NCI-H2171 (cell line): ENCODE results near the gene NHS.
"Not testable (repeated sequence)": the region's sequence is repeated elsewhere in the genome, so short reads cannot be mapped to it uniquely, and the experiment has no call there.

Experiments used
- DNase-seq: peaks from one replicate; lab custom pipeline; 2025; lab: John Stamatoyannopoulos, UW

Gene NHS

GRCh38 chrX:17405225-17405969 lies 30.4 kb downstream of the NHS start:
- DNase-seq = no peak

GRCh38 chrX:17409566-17410290 lies 34.7 kb downstream of the NHS start:
- DNase-seq = no peak

GRCh38 chrX:17410651-17411050 lies 35.7 kb downstream of the NHS start:
- DNase-seq = no peak

- DNase-seq = no peak
These were observed 36.2 kb downstream of the NHS start for GRCh38 chrX:17411205-17411604.

GRCh38 chrX:17412692-17413091 lies 37.7 kb downstream of the NHS start:
- no peak for DNase-seq

GRCh38 chrX:17413228-17413627 lies 38.2 kb downstream of the NHS start:
- no peak for DNase-seq

GRCh38 chrX:17414027-17414658 lies 39.1 kb downstream of the NHS start:
- DNase-seq = no peak

GRCh38 chrX:17414839-17415238 lies 39.8 kb downstream of the NHS start:
- no peak for DNase-seq

- no peak for DNase-seq
These were observed 40.3 kb downstream of the NHS start for GRCh38 chrX:17415242-17415810.

- no peak for DNase-seq
These were observed 42.4 kb downstream of the NHS start for GRCh38 chrX:17417372-17417771.

GRCh38 chrX:17425136-17425535 lies 50.1 kb downstream of the NHS start:
- no peak for DNase-seq

GRCh38 chrX:17425551-17425950 lies 50.6 kb downstream of the NHS start:
- DNase-seq = no peak

- DNase-seq = no peak
These were observed 56.2 kb downstream of the NHS start for GRCh38 chrX:17431171-17431570.

- DNase-seq = no peak
These were observed 57.2 kb downstream of the NHS start for GRCh38 chrX:17432158-17432557.

GRCh38 chrX:17433965-17434364 lies 59.0 kb downstream of the NHS start:
- no peak for DNase-seq

GRCh38 chrX:17435476-17435875 lies 60.5 kb downstream of the NHS start:
- DNase-seq = no peak

- no peak for DNase-seq
These were observed 63.2 kb downstream of the NHS start for GRCh38 chrX:17438221-17438620.

GRCh38 chrX:17440258-17440657 lies 65.3 kb downstream of the NHS start:
- DNase-seq = no peak

- DNase-seq = no peak
These were observed 65.8 kb downstream of the NHS start for GRCh38 chrX:17440836-17441235.

GRCh38 chrX:17441965-17442364 lies 67.0 kb downstream of the NHS start:
- no peak for DNase-seq

GRCh38 chrX:17442898-17443297 lies 67.9 kb downstream of the NHS start:
- DNase-seq = no peak

GRCh38 chrX:17443556-17443955 lies 68.6 kb downstream of the NHS start:
- DNase-seq = no peak

- not testable (repeated sequence) for DNase-seq
These were observed 71.3 kb downstream of the NHS start for GRCh38 chrX:17446269-17446668.
